IMR-90 (cell line): ENCODE data around the gene COX10. TPM values are rescaled to one million over a fixed set of nuclear protein-coding genes. Genes with fewer than 3 reads are reported as not detected.

Experiments used
- ATAC-seq: fragments of 200-7000 bp; cut with Tn5 transposase; 2 replicates; pipeline ENCODE4 v1.9.1; 2020; ENCODE audit warnings: low read depth, mild to moderate bottlenecking, moderate library complexity
- BruUV-seq: library from RNA; stranded (reverse); fragments of 400-500 nt; replicated peaks from 2 replicates; lab custom pipeline; 2021; lab: Mats Ljungman, UMichigan
- CTCF ChIA-PET: fragments of 300-600 bp; formaldehyde crosslinking; extraction: SDS; loops from one replicate; lab custom pipeline; 2021; ENCODE audit warnings: antibody characterized with exemption; lab: Yijun Ruan, JAX
- POLR2A ChIA-PET: fragments of 300-600 bp; sonication (Branson Sonifier 250); formaldehyde crosslinking; loops from one replicate; lab custom pipeline; 2022; ENCODE audit warnings: antibody characterized with exemption; ENCODE audit not compliant: unreplicated experiment; lab: Charles Lee
- DNase-seq: peaks from one replicate; pipeline ENCODE4 v3.0.0; 2013
- H2AFZ ChIP-seq: replicated peaks from 2 replicates; pipeline ENCODE3; 2013; ENCODE audit warnings: low read length, mild to moderate bottlenecking; ENCODE audit not compliant: poor library complexity
- H2AK5ac ChIP-seq: 2 replicates; pipeline ENCODE4 v1.6.1; 2013; ENCODE audit warnings: low read depth, low read length, inconsistent platforms
- H2AK9ac ChIP-seq: replicated peaks from 2 replicates; pipeline ENCODE3; 2013; ENCODE audit warnings: mild to moderate bottlenecking, low read depth, low read length, moderate library complexity; ENCODE audit not compliant: poor library complexity
- H2BK120ac ChIP-seq: 2 replicates; pipeline ENCODE4 v1.6.1; 2013; ENCODE audit warnings: low read depth, low read length, inconsistent platforms
- H2BK15ac ChIP-seq: 3 replicates; pipeline ENCODE4 v1.6.1; 2013; ENCODE audit warnings: low read depth, low read length, inconsistent platforms
- H2BK20ac ChIP-seq: 2 replicates; pipeline ENCODE4 v1.6.1; 2013; ENCODE audit warnings: low read depth, mild to moderate bottlenecking, inconsistent platforms, low read length, moderate library complexity
- H2BK5ac ChIP-seq: 2 replicates; pipeline ENCODE4 v1.6.1; 2013; ENCODE audit warnings: mild to moderate bottlenecking, low read depth, low read length, inconsistent platforms; ENCODE audit not compliant: poor library complexity, severe bottlenecking
- H3K14ac ChIP-seq: replicated peaks from 2 replicates; pipeline ENCODE4 v1.6.1; 2013; ENCODE audit warnings: low read depth, low read length, inconsistent platforms
- H3K18ac ChIP-seq: 2 replicates; pipeline ENCODE4 v1.6.1; 2013; ENCODE audit warnings: low read depth, low read length, control low read depth
- H3K23ac ChIP-seq: 2 replicates; pipeline ENCODE4 v1.6.1; 2013; ENCODE audit warnings: low read depth, low read length, inconsistent platforms
- H3K27ac ChIP-seq: 2 replicates; pipeline ENCODE4 v1.5.1; 2013; ENCODE audit warnings: mild to moderate bottlenecking, control low read depth, low read length; ENCODE audit not compliant: insufficient read depth
- H3K27me3 ChIP-seq: 2 replicates; pipeline ENCODE4 v1.6.1; 2013; ENCODE audit warnings: low read length; ENCODE audit not compliant: control insufficient read depth, insufficient read depth
- H3K36me3 ChIP-seq: 2 replicates; pipeline ENCODE4 v1.6.1; 2013; ENCODE audit warnings: low read length, mixed read lengths; ENCODE audit not compliant: control insufficient read depth, insufficient read depth
- H3K4ac ChIP-seq: 2 replicates; pipeline ENCODE4 v1.6.1; 2013; ENCODE audit warnings: low read depth, low read length, inconsistent platforms
- H3K4me1 ChIP-seq: 2 replicates; pipeline ENCODE4 v1.6.1; 2013; ENCODE audit warnings: low read length, mixed read lengths; ENCODE audit not compliant: control insufficient read depth, insufficient read depth
- H3K4me2 ChIP-seq: 2 replicates; pipeline ENCODE4 v1.6.1; 2013; ENCODE audit warnings: low read depth, mild to moderate bottlenecking, control low read depth, low read length, moderate library complexity
- H3K4me3 ChIP-seq: 2 replicates; pipeline ENCODE4 v1.5.1; 2013; ENCODE audit warnings: low read depth, mild to moderate bottlenecking, control low read depth, low read length, moderate library complexity; ENCODE audit not compliant: insufficient read depth
- H3K56ac ChIP-seq: 2 replicates; pipeline ENCODE4 v1.6.1; 2013; ENCODE audit warnings: low read length, inconsistent platforms; ENCODE audit not compliant: insufficient read depth; ENCODE audit errors: extremely low read depth
- H3K79me1 ChIP-seq, 2 experiments: 2 replicates each; pipeline ENCODE4 v1.6.1; 2013; ENCODE audit warnings: low read length in 2 of 2, inconsistent platforms in 1 of 2, low read depth in 1 of 2
- H3K9ac ChIP-seq: 2 replicates; pipeline ENCODE4 v1.6.1; 2013; ENCODE audit warnings: low read depth, low read length, control low read depth
- H3K9me1 ChIP-seq: 2 replicates; pipeline ENCODE4 v1.6.1; 2013; ENCODE audit warnings: low read length, inconsistent platforms; ENCODE audit not compliant: insufficient read depth
- H3K9me3 ChIP-seq: 2 replicates; pipeline ENCODE4 v1.6.1; 2013; ENCODE audit warnings: low read length; ENCODE audit not compliant: control insufficient read depth, insufficient read depth
- H4K20me1 ChIP-seq: 2 replicates; pipeline ENCODE4 v1.6.1; 2013; ENCODE audit warnings: low read length, inconsistent platforms; ENCODE audit not compliant: insufficient read depth
- H4K5ac ChIP-seq: 2 replicates; pipeline ENCODE4 v1.6.1; 2013; ENCODE audit warnings: mild to moderate bottlenecking, low read depth, low read length, control low read depth
- H4K8ac ChIP-seq, 2 experiments: 2 replicates each; pipeline ENCODE4 v1.6.1; 2013; ENCODE audit warnings: low read depth in 2 of 2, low read length in 2 of 2, control low read depth in 1 of 2, inconsistent platforms in 1 of 2
- H4K91ac ChIP-seq: 2 replicates; pipeline ENCODE4 v1.6.1; 2013; ENCODE audit warnings: low read depth, low read length, inconsistent platforms; ENCODE audit not compliant: insufficient read depth
- BHLHE40 ChIP-seq: fragments of 150-350 bp; IDR thresholded peaks from 2 replicates; pipeline ENCODE4 v1.6.1; 2016; ENCODE audit warnings: mild to moderate bottlenecking, low read depth, low read length
- CEBPB ChIP-seq: IDR thresholded peaks from 2 replicates; pipeline ENCODE4 v1.6.1; 2012; ENCODE audit warnings: low read depth, low read length, improper control_type of control experiment
- CHD1 ChIP-seq: IDR thresholded peaks from 2 replicates; pipeline ENCODE4 v1.6.1; 2012; ENCODE audit warnings: low read depth, low read length, improper control_type of control experiment
- MAZ ChIP-seq: IDR thresholded peaks from 2 replicates; pipeline ENCODE4 v1.6.1; 2012; ENCODE audit warnings: low read depth, mild to moderate bottlenecking, low read length, improper control_type of control experiment, moderate library complexity, borderline replicate concordance
- NFE2L2 ChIP-seq: fragments of 150-350 bp; IDR thresholded peaks from 2 replicates; pipeline ENCODE4 v1.6.1; 2016; ENCODE audit warnings: low read depth, mild to moderate bottlenecking, low read length
- POLR2A ChIP-seq: IDR thresholded peaks from 2 replicates; pipeline ENCODE4 v1.6.1; 2012; ENCODE audit warnings: mild to moderate bottlenecking, low read depth, low read length
- RAD21 ChIP-seq: IDR thresholded peaks from 2 replicates; pipeline ENCODE4 v1.6.1; 2012; ENCODE audit warnings: low read length, improper control_type of control experiment
- RCOR1 ChIP-seq: IDR thresholded peaks from 2 replicates; pipeline ENCODE4 v1.6.1; 2012; ENCODE audit warnings: mild to moderate bottlenecking, low read length, improper control_type of control experiment; ENCODE audit not compliant: insufficient replicate concordance
- RFX5 ChIP-seq: IDR thresholded peaks from 2 replicates; pipeline ENCODE4 v1.8.0; 2012; ENCODE audit warnings: low read depth, mild to moderate bottlenecking, low read length, moderate library complexity
- SMC3 ChIP-seq: fragments of 150-350 bp; IDR thresholded peaks from 2 replicates; pipeline ENCODE4 v1.6.1; 2016; ENCODE audit warnings: low read depth, mild to moderate bottlenecking, antibody characterized with exemption, low read length, moderate library complexity
- WGBS, 2 experiments: methylation state at CpG; one replicate each; pipeline versions ENCODE4 v1.1.5 to v1.1.7; 2013; ENCODE audit warnings: missing lambda C conversion rate in 2 of 2; ENCODE audit not compliant: insufficient read length in 1 of 2; ENCODE audit errors: extremely low coverage in 2 of 2; 5-methylcytosine and 5-hydroxymethylcytosine counted together
- dilution Hi-C: fragments of 300-500 bp; cut with HindIII; formaldehyde crosslinking; loops from one replicate; pipeline ENCODE4 v1.14.3; 2018; ENCODE audit warnings: low sequenced_read_pairs; ENCODE audit not compliant: unreplicated experiment
- in situ Hi-C: fragments of 300-500 bp; cut with MboI; formaldehyde crosslinking; loops from 3 replicates; pipeline ENCODE4 v1.14.3; 2019; ENCODE audit warnings: low sequenced_read_pairs, inconsistent platforms, mixed read lengths
- intact Hi-C: fragments of 100-400 bp; cut with micrococcal nuclease; formaldehyde crosslinking; loops from 2 replicates; pipeline ENCODE4 v1.10.0; 2022
- polyA plus RNA-seq, 3 experiments: library from polyadenylated mRNA; depleted of rRNA; stranded (reverse); fragments of >200 nt; gene quantifications; 2 replicates each; pipeline ENCODE4 v1.2.3, GENCODE V29; 2012; ENCODE audit warnings: low replicate concordance in 1 of 3
- total RNA-seq: library from RNA; depleted of rRNA; stranded (reverse); fragments of >200 nt; gene quantifications from 2 replicates; pipeline ENCODE4 v1.2.3, GENCODE V29; 2012
- TF ChIP-seq, protein P1 (sequence below): fragments of 150-350 bp; IDR thresholded peaks from 2 replicates; pipeline ENCODE4 v1.6.1; 2017; ENCODE audit warnings: mild to moderate bottlenecking, antibody characterized with exemption, low read length, low read depth
- TF ChIP-seq, protein P2 (sequence below): fragments of 150-350 bp; IDR thresholded peaks from 2 replicates; pipeline ENCODE4 v1.6.1; 2016; ENCODE audit warnings: low read depth, mild to moderate bottlenecking, low read length, moderate library complexity, borderline replicate concordance
- TF ChIP-seq, protein P3 (sequence below): conservative IDR thresholded peaks from 2 replicates; pipeline ENCODE4 v1.5.1; 2012; ENCODE audit warnings: mild to moderate bottlenecking, low read depth, low read length, improper control_type of control experiment

Gene COX10
- total and polyA plus RNA-seq, 2 of the 4 experiments (the other 2 are of a cell fraction), result 15.4 to 16.1 TPM

DNA sequence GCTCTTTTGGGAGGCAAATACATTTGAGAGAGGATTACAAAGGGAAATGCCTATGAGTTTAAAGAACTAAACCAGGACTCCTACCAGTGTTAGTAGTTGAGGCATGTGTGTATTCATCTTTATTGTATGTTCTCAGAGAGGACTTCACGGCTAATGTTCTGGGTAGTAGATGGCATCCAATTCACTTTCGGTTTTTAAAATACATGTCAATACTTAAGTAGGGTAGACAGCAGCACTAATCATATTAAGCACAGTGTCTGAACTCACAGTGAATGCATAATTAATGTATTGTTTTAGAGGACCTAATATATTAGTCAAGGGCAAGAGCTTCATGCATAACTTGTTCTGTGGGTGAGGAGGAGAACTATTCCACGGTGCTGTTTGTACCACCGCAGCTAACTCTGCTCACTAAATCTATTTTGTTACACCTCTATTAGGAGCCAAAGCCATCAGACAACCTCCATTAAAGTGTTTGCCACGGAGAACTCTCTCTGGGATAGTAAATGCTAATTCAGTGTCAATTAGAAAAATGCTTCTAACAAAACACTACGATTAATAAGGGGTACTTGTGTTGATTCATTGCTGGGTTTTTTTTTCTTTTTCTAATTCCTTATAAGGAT lies 56.3 kb downstream of the COX10 start:
- Histone ChIP-seq H3K23ac (no peak overlapping the region), H3K18ac (no peak overlapping the region), H2AFZ (no peak overlapping the region), H2AK5ac (no peak overlapping the region), H3K4me1 (no peaks in the 10 kb centered on the region; the same call in 1 of the 2 replicates), H3K56ac (no peak overlapping the region), H3K4ac (no peak overlapping the region), H3K4me3 (no peak overlapping the region), H4K5ac (no peak overlapping the region; the same call in 1 of the 2 replicates), H3K9me3 (no peaks in the 10 kb centered on the region), H4K20me1 (peaks cover 2% of the 10 kb centered on the region; the same call in 1 of the 2 replicates), H3K36me3 (no peaks in the 10 kb centered on the region), H3K14ac (no peak overlapping the region), H3K27ac (no peak overlapping the region), H3K79me1 (peaks cover 17 to 26% of the 10 kb centered on the region in 2 experiments), H2BK5ac (no peak overlapping the region), H3K9me1 (no peaks in the 10 kb centered on the region), H2AK9ac (no peak overlapping the region), H3K9ac (no peak overlapping the region), H3K27me3 (no peaks in the 10 kb centered on the region), H4K91ac (no peak overlapping the region), H2BK20ac (no peak overlapping the region), H4K8ac (no peak overlapping the region), H2BK120ac (no peak overlapping the region), H2BK15ac (no peak overlapping the region), H3K4me2 (peak overlapping the region; percentile 6; the same call in 1 of the 2 replicates)
- TF ChIP-seq RAD21 (no peak), POLR2A (no peak), CHD1 (no peak), RFX5 (no peak), CEBPB (no peak), RCOR1 (no peak), MAZ (no peak), NFE2L2 (no peak), BHLHE40 (no peak), SMC3 (no peak)
- TF ChIP-seq, protein P1, sequence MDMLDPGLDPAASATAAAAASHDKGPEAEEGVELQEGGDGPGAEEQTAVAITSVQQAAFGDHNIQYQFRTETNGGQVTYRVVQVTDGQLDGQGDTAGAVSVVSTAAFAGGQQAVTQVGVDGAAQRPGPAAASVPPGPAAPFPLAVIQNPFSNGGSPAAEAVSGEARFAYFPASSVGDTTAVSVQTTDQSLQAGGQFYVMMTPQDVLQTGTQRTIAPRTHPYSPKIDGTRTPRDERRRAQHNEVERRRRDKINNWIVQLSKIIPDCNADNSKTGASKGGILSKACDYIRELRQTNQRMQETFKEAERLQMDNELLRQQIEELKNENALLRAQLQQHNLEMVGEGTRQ, result no peak
- TF ChIP-seq, protein P2, sequence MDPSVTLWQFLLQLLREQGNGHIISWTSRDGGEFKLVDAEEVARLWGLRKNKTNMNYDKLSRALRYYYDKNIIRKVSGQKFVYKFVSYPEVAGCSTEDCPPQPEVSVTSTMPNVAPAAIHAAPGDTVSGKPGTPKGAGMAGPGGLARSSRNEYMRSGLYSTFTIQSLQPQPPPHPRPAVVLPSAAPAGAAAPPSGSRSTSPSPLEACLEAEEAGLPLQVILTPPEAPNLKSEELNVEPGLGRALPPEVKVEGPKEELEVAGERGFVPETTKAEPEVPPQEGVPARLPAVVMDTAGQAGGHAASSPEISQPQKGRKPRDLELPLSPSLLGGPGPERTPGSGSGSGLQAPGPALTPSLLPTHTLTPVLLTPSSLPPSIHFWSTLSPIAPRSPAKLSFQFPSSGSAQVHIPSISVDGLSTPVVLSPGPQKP, result no peak
- TF ChIP-seq, protein P3, sequence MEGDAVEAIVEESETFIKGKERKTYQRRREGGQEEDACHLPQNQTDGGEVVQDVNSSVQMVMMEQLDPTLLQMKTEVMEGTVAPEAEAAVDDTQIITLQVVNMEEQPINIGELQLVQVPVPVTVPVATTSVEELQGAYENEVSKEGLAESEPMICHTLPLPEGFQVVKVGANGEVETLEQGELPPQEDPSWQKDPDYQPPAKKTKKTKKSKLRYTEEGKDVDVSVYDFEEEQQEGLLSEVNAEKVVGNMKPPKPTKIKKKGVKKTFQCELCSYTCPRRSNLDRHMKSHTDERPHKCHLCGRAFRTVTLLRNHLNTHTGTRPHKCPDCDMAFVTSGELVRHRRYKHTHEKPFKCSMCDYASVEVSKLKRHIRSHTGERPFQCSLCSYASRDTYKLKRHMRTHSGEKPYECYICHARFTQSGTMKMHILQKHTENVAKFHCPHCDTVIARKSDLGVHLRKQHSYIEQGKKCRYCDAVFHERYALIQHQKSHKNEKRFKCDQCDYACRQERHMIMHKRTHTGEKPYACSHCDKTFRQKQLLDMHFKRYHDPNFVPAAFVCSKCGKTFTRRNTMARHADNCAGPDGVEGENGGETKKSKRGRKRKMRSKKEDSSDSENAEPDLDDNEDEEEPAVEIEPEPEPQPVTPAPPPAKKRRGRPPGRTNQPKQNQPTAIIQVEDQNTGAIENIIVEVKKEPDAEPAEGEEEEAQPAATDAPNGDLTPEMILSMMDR, result no peak
- ATAC-seq (no peak), DNase-seq (no peak)
- in situ Hi-C loops (no loop called here), dilution Hi-C loops (no loop called here), intact Hi-C loops (no loop called here)
- CTCF ChIA-PET, result no interaction called here
- no CpG with 5 or more reads among the region's 6 CpGs for WGBS, 2 experiments
- POLR2A ChIA-PET, result no interaction called here
- no TSS peak for BruUV-seq
